GM10266 (cell line): ENCODE measurements around the gene STEAP2.

ENCODE experiments used
- DNase-seq: peaks from one replicate; pipeline ENCODE4 v3.0.0; 2012; ENCODE audit errors: extremely low spot score
- TF ChIP-seq, protein P1 (sequence below): IDR thresholded peaks from 2 replicates; pipeline ENCODE4 v1.5.1; 2012; ENCODE audit warnings: mild to moderate bottlenecking, low read depth; ENCODE audit not compliant: control insufficient read depth, insufficient read depth; ENCODE audit errors: missing control alignments

Gene STEAP2

DNA sequence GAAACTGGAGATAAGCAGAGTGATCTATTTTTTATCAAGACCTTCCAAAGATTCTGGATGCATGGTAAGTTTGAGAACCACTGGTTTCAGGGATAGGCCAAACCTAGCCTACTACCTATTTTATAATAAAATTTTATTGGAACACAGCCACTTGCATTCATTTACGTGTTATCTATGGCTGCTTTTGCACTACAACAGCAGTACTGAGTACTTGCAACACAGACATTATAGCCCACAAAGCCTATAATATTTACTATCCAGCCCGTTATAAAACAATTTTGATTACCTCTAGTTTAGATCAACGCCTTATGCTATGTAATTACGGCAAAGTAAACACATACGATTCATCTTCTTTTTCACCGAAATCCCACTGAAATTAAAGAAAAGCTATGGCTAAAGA is 38.9 kb upstream of the STEAP2 start:
- no peak for DNase-seq
- TF ChIP-seq, protein P1, sequence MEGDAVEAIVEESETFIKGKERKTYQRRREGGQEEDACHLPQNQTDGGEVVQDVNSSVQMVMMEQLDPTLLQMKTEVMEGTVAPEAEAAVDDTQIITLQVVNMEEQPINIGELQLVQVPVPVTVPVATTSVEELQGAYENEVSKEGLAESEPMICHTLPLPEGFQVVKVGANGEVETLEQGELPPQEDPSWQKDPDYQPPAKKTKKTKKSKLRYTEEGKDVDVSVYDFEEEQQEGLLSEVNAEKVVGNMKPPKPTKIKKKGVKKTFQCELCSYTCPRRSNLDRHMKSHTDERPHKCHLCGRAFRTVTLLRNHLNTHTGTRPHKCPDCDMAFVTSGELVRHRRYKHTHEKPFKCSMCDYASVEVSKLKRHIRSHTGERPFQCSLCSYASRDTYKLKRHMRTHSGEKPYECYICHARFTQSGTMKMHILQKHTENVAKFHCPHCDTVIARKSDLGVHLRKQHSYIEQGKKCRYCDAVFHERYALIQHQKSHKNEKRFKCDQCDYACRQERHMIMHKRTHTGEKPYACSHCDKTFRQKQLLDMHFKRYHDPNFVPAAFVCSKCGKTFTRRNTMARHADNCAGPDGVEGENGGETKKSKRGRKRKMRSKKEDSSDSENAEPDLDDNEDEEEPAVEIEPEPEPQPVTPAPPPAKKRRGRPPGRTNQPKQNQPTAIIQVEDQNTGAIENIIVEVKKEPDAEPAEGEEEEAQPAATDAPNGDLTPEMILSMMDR, result no peak

DNA sequence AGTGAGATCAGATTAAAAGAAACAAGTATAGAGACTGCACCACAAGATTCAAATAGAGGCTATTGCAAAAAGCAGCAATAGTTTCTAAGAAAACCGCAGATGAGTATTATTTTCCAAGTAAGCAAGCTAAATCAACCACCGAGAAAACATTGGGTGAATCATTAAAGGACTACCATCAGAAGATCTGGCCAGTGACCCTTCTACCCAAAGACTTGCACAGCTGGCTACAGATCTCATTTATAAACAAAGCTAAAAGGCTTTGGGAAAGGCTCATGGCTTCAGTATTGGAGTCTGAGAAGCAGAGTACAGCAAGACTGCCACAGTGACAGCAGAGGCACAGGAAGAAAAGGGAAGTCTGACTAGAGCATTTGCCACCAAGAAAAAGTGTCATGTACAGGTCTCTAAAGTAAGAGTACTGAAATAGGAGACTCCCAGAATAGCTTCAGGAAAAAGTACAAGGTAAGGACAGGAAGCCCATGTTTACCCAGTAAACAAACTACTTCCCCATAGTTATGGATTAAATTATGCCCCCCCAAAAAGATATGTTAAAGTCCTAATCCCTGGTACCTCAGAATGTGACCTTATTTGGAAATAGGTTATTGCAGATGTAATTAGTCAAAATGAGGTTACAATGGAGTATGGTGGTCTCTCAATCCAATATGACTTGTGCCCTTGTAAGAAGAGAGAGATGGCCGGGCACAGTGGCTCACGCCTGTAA is 38.3 kb upstream of the STEAP2 start:
- TF ChIP-seq, protein P1, result no peak
- DNase-seq, result peak; percentile 13

DNA sequence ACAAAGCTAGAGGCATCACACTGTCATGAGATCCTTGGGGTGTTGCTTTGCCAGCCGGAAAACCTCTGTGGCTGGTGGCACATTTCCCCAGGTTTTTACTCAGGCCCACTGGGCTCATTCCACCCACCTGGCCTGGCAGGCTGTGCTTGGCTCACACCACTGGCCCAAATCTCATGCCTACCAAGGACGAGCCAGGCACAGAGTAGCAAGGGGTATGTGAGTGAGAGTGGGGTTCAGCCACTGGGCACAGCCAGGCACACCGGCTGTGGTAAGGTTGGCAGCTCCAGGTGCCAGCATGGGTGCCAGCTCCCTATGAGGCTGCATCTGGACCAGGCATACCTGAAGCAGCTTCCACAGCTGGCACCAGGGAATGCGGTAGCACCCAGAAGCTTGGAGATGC is 35.9 kb upstream of the STEAP2 start:
- no peak for DNase-seq
- TF ChIP-seq, protein P1, result no peak

DNA sequence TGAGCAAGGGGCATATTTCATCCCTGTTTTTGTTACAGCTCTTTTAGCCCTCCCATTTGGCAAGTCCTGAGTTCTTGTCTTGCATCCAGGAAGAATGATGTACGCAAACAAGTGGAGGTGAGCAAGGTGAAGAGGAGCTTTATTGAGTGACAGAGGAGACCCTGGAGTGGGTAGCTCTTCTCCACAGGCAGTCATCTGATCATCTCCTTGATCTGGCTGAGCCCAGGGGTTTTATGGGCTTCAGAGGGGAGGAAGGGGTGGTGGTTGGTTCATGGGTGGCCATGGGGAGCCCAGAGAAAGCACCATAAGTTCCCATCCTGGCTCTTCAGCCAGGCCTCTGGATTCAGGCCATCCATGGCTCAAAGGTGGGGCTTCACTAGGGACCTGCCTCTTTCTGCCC is 35.3 kb upstream of the STEAP2 start:
- TF ChIP-seq, protein P1, result no peak
- no peak for DNase-seq

DNA sequence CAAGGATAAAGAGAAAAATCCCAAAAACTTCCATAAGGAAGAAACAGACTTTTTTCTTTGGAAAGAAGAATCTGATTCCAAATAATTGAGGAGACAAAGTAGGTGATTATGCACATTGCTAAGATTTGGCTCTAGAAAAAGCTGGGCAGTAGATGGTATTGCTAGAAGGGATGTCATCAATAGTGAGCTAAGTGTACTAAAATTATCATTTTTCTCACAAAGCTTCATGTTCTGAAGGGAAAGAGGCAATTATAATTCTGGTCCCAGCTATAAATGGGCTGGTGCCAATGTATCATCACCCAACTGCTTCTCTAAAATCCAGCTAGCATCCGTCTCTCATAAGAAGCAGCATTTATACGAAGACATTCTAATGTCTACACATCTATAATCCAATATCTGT is 33.4 kb upstream of the STEAP2 start:
- TF ChIP-seq, protein P1, result no peak

DNA sequence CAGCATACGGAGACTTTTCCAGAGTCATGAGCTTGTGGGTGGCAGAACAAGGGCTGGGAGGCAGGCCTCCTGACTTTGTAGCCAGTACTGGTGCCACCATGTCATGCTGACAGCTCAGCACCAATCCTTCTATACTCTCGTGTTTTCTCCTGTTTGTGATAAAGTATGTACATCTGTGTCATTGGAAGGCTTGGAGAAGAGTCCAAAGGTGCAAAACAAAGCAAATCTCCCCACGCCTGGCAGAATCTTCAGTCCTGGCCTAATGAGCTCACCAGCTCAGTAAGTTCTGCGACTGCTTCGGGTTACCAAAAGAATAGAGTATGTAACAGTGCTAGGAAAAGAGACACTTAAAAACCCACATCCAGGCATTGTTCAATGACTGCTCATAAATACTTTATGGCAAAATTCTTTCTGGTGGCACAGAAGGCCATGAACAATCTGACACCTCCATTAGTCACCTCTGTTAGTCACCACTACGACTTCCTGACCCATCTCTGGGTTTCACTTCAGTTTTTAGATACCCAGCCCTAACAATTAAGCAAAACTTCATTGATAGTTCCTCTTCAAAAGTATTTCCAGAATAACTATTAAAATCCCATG is 32.8 kb upstream of the STEAP2 start:
- peak; percentile 20 for DNase-seq
- TF ChIP-seq, protein P1, result no peak

More for the DNA sequence above, 33.4 kb upstream of the STEAP2 start:
- no peak for DNase-seq

DNA sequence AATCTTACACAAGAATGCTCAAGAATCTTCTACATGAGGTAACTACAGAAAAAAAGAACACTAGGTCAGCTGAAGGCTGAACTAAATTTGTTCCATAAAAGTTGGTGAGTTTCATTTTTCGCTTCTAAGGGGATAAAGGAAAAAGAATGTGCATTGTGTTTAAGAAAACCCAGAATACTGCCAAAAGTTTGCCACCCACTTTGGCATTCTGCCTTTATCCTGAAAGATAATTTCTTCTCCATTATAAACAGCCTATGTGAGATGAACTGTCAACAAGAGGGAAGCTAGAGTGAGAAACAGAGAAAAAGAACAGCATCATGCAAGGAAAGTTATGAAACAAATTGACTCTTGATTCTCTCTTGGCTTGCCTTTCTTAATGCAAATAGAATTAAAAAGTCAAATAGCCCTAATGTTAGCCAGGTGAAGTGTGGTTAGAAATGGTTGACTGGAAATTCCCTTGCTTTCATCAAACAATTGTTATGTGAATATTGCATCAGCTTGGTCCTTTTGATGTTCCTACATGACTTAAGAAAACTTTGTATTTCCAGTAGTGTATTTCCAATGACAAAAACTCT is 31.4 kb upstream of the STEAP2 start:
- TF ChIP-seq, protein P1, result no peak
- no peak for DNase-seq
